ENCODE measurements around the gene FKBP4.

FKBP4 gene

GRCh38 chr12:2753536-2753935, 41.2 kb upstream of the FKBP4 start:
- TF ChIP-seq ZFX (IDR thresholded peaks at IDR 0.05) (no peak), CTCF (conservative IDR thresholded peaks at IDR 0.05) (no peak)
- no peak overlapping the region for H3K27ac ChIP-seq

- H3K27ac ChIP-seq = no peak overlapping the region
- TF ChIP-seq CTCF (conservative IDR thresholded peaks at IDR 0.05) (no peak), ZFX (IDR thresholded peaks at IDR 0.05) (no peak)
Measured at GRCh38 chr12:2754208-2754607, 40.6 kb upstream of the FKBP4 start.

- TF ChIP-seq CTCF (conservative IDR thresholded peaks at IDR 0.05) (no peak), ZFX (IDR thresholded peaks at IDR 0.05) (no peak)
Measured at GRCh38 chr12:2756756-2757155, 38.0 kb upstream of the FKBP4 start.

GRCh38 chr12:2759733-2760132, 35.0 kb upstream of the FKBP4 start:
- TF ChIP-seq ZFX (IDR thresholded peaks at IDR 0.05) (no peak), CTCF (conservative IDR thresholded peaks at IDR 0.05) (no peak)
- H3K27ac ChIP-seq = no peak overlapping the region

More at GRCh38 chr12:2756756-2757155, 38.0 kb upstream of the FKBP4 start:
- H3K27ac ChIP-seq = no peak overlapping the region

GRCh38 chr12:2764398-2764797, 30.4 kb upstream of the FKBP4 start:
- peak overlapping the region; percentile 81 for H3K27ac ChIP-seq
- TF ChIP-seq CTCF (conservative IDR thresholded peaks at IDR 0.05) = no peak
- TF ChIP-seq ZFX (IDR thresholded peaks at IDR 0.05) = no peak

DNA sequence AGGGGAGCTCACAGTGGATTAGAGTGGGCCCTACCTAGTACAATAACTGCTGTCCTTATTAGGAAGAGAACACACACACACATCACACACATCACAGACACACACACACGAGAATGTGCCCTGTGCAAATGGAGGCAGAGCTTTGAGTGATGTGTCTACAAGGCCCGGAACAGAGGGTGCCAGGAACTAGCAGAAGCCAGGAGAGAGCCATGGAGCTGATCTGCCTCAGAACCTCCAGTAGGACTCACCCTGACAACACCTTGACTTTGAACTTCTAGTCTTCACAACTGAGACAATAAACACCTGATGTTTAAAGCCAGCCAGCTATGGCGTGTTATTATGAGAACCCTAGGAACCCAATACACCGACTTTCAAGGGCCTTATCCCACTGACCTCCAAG, 29.7 kb upstream of the FKBP4 start:
- TF ChIP-seq CTCF (conservative IDR thresholded peaks at IDR 0.05) = no peak
- TF ChIP-seq ZFX (IDR thresholded peaks at IDR 0.05) = no peak
- peak overlapping the region; percentile 81 for H3K27ac ChIP-seq

- H3K27ac ChIP-seq = peak overlapping the region; percentile 81
Measured at GRCh38 chr12:2765608-2766007, 29.2 kb upstream of the FKBP4 start.

More at GRCh38 chr12:2765608-2766007, 29.2 kb upstream of the FKBP4 start:
- no peak for TF ChIP-seq CTCF (conservative IDR thresholded peaks at IDR 0.05)
- TF ChIP-seq ZFX (IDR thresholded peaks at IDR 0.05) = no peak
